GM21529 (cell line): Measurements from ENCODE around the gene POLR2L.
A peak's percentile ranks its signal among the peaks of the same experiment; 100 is the strongest.

Experiments used
- ATAC-seq: cut with Tn5 transposase; IDR thresholded peaks from one replicate; pipeline ENCODE4 v1.9.1; 2021; ENCODE audit not compliant: unreplicated experiment

The POLR2L gene

GRCh38 chr11:842370-843002 is at the start of gene POLR2L, which contains the start of gene TSPAN4:
Gene POLR2L, minus strand, starts transcription at chr11:842529. Its CDS starts 21 bp downstream, at chr11:842508.
Gene TSPAN4, plus strand, starts transcription at chr11:842852. Its CDS starts 7,453 bp downstream, at chr11:850305.
- ATAC-seq, result peak; percentile 60

DNA sequence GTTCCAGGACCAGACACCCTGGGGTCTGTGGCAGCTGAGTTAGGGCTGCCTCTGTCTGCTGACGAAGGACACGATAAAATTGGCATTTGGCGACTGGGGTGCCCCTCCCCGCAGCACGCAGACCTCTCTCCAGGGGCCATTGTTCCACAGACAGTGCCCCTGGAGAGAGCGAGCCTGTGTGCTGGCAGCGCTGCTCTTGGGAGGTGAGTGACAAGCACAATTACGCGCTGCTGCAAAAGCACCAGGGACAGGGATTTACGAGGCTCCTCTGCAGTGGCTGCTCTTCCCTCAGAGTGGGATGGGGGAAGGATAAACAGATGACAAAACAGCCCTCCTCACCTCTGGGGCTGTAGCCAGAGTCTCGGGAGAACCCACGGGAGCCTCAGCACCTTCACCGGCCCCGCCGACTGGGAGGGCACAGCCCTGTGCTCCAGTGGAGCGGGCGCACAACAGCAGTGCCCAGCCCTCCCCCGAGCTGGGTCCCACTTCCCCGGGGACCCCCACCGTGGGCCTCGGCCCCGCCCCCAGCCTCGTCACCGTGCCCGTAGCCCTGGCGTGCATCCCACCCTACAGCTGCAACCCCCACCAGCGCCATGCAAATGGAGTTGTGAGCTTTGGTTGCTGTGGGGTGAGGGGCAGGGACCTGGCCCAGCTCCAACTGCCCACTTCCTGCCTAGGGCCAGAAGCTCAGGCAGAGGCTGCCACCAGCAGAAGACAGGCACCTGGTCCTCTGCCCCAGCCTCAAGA is 48.6 kb upstream of the POLR2L start:
- ATAC-seq, result no peak

DNA sequence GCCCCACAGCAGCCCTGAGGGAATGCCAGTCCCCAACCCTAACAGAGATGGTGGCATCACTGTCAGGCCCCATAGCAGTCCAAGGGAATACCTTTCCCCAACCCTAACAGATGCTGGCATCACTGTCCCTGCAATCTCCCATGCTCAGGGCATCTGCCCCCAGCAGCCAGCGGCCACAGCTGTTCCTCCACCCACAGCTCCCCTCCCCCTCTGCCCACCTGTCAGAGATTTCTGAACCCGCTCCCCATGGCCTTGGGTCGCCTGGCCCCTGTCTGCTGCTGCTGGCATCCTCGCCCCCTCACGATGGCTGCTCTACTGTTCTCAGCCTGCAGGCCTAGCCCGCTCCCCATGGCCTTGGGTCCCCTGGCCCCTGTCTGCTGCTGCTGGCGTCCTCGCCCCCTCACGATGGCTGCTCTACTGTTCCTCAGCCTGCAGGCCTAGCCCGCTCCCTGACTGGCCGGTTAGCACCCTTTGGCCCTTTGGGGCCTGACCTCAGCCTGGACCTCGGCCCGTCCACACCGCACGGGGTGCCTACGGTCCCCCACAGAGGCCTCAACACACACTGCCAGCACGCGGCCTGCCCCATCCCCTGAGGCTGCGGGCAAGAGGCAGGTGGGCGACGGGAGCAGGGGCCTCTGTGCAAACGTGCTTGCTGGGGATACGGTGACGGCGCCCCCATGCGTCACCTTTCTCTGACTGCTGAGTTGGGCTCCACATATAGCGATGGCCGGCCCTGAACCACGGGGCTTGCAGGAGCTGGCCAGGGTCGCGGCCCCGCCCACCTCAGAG is 47.6 kb upstream of the POLR2L start:
- no peak for ATAC-seq

DNA sequence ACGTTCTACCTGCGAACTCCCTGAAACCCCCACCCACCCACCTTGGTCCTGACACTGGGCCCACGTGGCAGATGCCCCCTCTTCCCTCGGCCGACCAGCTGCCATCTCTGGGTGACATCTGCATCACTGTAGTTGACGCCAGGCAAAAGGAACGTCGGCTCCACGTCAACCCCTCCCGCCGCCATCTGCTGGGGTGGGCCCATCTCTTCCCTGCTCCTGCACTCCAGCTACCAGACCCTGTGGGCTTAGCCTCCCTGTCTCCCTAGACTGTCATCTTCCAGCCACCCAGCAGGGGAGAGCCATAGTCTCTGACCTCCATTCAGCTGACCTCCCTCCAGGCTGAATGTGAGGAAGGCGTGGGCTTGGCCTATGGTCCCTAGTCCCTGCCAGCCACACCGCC is 46.9 kb upstream of the POLR2L start:
- no peak for ATAC-seq

DNA sequence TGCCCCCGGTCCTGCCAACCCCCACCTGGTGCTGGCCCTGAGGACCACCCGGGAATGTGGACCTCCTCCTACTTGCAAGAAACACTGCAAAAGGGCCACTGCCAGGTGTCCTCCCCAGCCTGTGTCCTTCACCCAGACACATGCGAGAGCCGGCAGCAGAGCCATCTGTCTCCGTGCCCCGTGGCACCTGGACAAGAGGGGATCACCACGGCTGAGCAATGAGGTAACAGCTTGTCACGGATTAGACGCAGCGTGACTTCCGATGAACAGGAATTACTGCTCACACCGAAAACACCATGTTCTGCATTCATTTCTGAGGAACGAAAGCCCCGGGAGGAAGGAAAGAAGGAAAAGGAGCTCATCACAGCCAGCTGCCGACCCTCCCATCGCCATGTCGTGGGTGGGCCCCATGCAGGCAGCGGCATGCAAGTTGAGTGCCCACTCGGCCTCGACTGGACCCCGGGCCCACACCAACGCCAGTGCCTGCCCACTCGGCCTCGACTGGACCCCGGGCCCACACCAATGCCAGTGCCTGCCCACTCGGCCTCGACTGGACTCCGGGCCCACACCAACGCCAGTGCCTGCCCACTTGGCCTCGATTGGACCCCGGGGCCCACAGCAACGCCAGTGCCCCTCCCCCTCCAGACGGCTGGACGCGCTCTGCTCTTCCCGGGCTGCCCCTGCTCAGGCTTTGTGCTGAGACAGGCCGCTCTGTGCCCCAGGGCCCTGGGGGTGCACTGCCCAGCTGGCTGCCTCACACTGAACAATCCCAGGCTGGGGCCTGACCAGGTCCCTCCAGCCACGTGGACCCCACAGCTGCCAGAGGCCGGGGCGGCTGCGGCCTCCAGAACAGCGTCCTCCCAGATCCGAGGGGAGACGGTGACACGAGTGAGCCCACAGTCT is 46.2 kb upstream of the POLR2L start:
- ATAC-seq, result no peak

DNA sequence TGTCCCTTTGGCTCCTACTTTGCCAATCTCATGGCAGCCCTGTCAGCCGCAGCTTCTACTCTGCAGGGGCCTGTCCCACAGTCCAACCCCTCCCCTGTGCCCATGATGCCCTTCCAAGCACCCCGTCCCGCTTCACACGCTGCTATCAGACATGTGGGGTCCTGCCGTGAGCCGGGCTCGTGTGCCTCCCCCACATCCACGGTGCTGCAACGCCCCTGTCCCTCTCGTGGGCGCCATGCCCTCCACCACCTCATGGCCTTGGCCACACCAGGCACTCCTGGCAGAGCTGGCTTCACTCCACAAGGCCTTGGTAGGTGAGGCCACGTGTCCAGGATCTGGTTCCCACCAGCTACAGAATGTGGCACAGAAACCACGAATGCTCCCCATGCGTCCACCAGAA is 45.3 kb upstream of the POLR2L start:
- ATAC-seq, result no peak

- ATAC-seq, result no peak
Observed at GRCh38 chr11:886568-886967, 44.2 kb upstream of the POLR2L start.

DNA sequence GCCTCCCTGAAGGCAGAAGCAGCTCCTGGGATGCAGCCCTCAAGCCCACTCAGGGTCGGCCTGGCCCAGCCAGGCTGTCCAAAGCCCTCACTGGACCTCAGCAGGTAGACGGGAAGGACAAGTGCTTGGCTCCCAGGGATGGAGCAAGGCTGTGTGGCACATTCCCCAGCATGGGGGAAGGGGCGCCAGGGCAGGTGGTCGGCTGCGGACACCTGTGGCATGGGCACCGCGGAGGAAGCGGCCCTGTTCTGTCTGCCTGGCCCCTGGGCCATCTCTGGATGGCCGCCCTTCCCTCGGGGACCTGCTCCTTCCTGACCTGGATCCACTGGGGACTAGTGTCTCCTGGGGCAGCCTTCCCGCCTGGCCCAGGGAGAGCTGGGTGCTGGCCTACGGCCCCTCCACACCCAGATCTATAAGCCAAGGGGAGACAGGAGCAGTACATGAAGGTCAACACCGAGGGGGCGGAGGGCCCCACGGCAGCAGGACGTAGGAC is 42.3 kb upstream of the POLR2L start:
- ATAC-seq, result no peak

- ATAC-seq, result no peak
Observed at GRCh38 chr11:883527-883926, 41.2 kb upstream of the POLR2L start.

- ATAC-seq, result no peak
Observed at GRCh38 chr11:882596-882995, 40.3 kb upstream of the POLR2L start.

GRCh38 chr11:880447-880846 is 38.1 kb upstream of the POLR2L start:
- no peak for ATAC-seq

DNA sequence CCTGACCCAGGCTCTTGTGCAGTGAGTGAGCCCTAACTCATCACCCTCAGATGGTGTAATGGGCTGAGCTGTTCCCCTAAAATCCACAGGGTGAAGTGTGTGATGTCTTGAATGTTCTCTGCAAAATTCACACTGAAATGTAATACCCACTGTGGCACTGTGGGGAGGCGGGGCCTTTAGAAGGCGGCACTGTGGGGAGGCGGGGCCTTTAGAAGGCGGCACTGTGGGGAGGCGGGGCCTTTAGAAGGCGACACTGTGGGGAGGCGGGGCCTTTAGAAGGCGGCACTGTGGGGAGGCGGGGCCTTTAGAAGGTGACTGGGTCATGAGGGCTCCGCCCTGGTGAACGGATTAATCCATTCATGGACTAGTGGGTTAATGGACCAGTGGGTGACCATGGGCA is 35.2 kb upstream of the POLR2L start:
- no peak for ATAC-seq

- no peak for ATAC-seq
Observed at GRCh38 chr11:876545-876944, 34.2 kb upstream of the POLR2L start.

DNA sequence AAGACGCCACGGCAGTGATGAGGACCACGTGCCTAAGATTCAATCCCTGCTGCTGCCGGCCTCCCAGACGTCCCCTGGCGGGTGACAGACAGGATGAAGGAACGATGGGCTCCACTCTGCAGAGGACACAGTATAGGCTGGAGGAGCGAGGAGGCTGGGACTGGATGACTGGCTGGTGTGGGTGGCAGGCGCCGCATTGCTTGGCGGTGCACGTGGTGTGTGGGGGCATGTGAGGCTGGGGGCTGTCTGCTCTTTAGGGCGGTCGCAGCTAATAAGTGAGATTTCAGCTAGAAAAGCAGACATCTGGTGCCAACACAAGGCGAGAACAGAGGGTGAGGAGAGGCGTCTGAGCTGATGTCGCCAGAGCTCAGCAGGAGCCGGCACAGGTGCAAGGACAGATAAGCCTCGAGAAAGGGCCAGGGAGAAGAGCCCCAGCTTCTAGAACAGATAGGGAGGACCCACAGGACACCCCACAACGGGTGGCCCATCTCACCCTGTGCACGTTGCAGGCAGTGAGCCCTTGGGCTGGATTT is 33.5 kb upstream of the POLR2L start:
- no peak for ATAC-seq

GRCh38 chr11:875203-875602 is 32.9 kb upstream of the POLR2L start:
- no peak for ATAC-seq

DNA sequence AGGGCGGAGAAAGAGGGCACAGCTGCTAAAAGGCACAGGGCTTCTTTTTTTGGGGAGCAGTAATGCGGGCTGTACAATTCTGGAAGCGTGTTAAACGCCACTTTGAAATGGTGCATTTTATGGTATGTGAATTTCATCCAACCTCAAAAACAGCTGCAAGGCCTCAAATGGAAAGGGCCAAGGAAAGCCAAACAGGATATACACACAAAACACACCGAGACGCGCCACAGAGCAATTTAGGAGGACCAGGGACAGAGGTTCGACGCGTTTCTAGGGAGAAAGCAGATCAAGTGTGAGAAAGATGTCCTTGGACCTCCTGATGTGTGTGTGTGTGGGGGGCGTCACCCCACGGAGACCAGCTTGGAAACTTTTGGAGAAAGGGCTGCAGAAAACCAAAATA is 31.4 kb upstream of the POLR2L start:
- ATAC-seq, result no peak

GRCh38 chr11:872799-873198 is 30.5 kb upstream of the POLR2L start:
- ATAC-seq, result no peak

GRCh38 chr11:871472-871871 is 29.1 kb upstream of the POLR2L start:
- ATAC-seq, result no peak

DNA sequence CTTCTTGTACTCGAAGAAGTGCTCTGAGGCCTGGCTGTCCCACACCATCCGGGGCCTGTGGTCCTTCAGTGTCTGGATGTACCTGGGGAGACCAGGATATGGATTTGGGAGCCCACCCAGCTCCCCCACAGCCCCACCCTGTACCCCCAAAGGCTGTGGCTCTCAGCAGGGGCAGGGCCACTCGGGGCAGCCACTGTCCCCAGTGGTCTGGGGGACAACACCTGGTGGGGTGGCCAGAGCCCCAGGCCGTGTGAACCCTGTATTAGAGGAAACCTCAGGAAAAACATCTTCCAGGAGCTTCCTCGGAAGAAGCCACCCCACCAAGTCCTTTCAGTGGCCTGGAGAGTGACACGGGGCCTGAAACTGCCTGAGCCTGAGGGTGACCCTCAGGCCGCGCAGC is 28.1 kb upstream of the POLR2L start:
- no peak for ATAC-seq

DNA sequence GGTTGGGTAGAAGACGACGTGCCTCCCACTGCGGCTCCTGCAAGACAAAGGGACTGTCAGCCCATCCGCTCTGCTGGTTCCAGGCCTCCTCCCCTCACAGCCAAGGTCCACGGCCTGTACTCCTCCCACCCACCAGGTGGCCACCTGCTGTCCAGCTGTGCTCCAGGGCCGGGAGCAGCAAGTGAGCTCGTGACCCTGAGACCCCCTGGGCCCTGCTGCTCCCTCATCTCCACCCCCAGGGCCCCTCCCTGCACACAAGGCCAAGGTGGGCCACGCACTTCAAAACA is 27.7 kb upstream of the POLR2L start:
- no peak for ATAC-seq
